ENCODE data around the gene ACTN2.
"Not testable (repeated sequence)": the region's sequence is repeated elsewhere in the genome, so short reads cannot be mapped to it uniquely, and the experiment has no call there.

Gene ACTN2

DNA sequence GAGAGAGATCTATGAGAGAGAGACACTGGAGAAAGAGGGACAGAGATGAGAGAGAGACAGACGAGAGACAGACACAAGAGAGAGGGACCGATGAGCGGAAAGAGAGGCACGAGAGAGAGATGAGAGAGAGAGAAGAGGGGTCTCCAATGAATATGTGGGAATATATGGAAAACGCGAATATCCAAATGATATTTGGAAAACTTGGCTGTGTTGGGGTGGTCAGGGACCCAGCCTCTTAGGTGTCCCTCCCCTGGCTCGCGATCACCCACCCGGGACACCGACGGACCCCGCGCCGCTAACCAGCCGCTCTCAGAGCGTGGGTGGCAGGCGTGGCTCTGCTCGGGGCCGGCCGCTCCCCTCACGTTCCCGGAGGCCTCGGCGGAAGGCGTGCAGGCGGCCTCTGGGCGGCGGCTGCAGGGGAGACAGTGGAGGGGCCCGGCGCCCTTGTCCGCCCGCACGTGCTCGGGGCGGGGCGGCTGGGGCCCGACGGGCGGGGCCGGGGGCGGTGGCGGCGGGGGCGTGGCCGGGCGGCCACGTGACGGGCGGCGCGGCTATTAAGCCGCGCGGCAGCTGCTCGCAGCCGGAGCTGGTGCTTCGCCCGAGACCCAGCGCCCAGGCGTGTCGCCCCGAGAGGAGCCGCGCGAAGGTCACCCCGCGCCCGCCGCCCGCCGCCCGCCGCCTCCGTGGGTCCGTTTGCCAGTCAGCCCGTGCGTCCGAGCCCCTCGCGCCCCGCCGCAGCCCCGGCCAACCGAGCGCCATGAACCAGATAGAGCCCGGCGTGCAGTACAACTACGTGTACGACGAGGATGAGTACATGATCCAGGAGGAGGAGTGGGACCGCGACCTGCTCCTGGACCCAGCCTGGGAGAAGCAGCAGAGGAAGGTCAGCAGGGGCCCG is at the start of gene ACTN2:
TSS of gene ACTN2 (plus strand) at position 583 of the 898 bp plus-strand sequence. CDS start at position 758, 175 bp downstream.
- no peak for DNase-seq

DNA sequence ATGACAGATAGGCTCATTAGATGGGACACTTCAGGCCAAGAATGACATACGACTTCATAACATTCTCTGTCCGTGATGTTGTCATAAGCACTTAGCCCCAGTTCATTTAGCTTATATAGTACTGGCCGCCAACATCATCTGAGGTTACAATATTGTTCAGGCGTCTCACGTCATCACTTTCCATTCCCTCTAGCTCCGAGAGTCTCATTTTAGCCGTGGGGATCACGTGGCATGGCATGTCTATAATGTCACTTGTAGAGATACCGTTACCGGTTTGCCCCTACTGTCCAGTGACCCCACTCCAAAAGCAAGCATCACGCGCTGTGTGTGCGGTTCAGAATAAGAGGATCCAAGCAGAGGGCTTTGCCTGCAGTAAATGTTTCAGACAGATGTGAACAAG is 47.4 kb upstream of the ACTN2 start:
- DNase-seq: no peak

DNA sequence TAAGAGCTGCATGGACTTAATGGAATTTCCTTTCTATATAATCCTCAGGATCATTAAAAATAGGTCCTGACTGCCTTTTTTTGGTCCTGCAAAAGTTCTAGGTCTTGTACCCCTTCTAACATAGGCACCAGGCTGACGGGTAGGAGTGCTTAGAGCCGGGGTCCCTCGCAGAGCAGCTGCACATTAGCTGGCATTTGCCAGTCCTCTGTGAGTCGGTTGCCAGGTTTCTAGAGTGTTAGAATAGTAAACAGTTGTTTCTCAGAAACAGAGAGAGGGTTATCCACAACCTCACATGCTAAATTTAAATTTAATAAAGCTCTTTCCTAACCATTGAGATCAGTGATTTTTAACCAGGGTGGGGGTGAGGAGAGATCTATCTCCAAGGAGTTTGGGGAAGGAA is 46.6 kb upstream of the ACTN2 start:
- no peak for DNase-seq

DNA sequence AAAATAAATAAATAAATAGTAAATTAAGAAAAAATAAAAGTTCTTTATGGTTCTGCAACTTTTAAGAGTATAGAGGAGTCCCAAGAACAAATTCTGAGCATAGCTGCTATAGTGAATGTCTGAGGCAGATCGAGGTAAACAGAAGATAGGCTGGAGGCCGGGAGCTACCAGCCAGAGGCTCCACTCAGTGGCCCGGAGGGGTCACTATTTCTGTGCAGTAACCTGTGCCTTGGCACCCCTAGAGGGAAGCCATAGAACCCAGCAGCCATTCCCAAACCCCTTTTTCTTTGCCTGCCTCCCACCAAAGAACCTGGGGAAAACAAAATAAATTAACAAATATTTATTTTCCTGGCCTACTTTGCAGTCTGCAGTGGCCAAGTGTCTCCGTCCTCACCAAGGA is 43.5 kb upstream of the ACTN2 start:
- no peak for DNase-seq

DNA sequence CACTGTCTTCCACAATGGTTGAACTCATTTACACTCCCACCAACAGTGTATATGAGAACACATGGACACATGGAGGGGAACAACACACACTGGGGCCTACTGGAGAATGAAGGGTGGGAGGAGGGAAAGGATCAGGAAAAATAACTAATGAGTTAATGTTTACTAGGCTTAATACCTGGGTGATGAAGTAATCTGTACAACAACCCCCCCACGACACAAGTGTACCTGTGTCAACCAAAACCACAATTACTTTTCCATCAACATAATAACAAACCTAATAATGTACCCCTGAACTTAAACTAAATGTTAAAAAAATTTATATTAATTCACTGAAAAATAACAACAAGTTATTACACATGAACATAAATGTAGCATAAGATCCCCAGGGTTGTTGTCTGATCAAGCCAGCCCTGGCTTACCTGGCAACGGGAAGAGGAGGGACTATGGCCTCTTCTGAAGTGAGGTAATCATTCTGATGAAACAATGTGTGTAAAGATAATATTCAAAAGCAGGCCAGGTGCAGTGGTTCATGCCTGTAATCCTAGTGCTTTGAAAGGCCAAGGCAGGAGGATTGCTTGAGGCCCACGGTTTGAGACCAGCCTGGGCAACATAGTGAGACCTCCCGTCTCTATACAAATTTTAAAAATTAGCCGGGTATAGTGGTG is 41.2 kb upstream of the ACTN2 start:
- DNase-seq: no peak

DNA sequence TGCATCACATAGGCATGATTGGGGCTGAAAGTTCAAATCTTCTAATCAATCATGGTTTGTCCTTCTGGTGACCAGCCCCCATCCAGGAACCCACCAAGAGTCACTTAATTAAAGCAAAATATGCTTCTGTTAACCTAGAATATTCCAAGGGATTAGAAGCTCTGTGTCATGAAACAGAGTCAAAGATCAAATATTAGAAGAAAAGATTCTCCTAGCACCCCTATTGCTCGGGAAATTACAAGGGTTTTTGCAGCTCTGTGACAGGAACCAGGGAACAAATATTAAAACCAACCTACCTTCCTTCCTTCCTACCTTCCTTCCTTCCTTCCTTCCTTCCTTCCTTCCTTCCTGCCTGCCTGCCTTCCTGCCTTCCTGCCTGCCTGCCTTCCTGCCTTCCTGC is 31.8 kb upstream of the ACTN2 start:
- DNase-seq: no peak

DNA sequence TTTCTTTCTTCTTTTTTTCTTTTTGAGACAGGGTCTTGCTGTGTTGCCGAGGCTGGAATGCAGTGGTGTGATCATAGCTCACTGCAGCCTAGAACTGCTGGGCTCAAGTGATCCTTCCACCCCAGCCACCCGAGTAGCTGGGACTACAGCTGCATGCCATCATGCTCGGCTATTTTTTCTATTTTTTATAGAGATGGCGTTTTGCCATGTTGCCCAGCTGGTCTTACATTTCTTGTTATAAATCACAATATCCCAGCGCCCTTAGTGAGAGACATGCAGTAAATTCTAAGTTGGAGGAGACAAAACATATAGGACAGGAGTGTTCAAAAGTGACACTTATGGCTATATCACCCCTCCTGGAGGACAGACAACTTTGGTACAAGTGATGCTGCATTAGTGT is 31.3 kb upstream of the ACTN2 start:
- DNase-seq: no peak

DNA sequence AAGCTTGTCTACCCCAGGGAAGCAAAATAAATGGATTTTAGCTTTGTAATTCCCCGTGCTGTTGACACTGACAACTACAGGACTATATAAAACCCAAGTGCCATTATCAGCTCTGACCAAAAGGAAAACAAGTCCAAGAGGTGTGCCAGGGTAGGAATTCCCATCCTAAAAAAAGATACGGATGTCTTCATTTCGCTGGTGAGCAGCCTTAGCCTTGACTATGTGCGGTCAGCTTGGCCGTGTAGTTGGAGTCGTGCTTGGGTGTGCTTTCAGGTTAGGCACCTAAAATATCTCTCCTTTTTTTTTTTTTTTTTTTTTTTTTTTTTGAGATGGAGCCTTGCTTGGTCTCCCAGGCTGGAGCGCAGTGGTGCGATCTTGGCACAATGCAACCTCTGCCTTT is 28.9 kb upstream of the ACTN2 start:
- no peak for DNase-seq

DNA sequence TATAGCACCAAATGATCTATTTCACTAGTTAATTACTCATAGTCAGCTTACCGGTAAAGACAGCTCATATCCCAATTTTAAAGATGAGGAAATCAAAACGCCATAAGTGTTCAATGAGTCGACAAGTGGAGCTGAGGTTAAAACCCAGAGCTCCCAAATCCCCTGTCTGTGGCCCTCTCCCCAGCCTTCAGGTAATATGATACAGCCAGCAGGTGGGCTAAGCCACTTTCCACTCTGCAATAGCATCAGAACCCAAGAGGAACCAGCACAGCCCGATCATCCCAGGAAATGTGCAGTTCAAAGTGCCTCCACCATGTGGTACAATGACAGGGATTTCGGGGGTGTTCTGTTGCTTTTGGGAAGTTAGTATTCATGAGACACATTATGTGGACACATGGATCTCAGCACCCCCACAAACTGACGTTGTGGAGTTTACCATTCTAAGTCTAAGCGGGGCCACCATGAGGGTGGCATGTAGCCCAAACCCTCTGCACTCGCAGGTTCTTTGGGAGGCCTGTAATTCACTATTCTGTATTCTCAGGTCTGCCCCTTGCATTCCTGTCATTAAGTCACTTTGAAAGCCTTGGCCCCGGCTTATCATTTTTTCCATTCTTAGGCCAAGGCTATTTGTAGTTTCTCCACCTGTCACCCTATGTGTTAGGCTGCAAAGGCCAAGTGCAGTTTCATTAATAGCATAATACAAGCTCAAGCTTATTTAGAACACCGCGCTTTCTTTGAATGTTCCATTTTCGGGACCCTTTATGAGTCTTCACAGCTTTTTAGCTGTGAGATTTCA is 26.3 kb upstream of the ACTN2 start:
- no peak for DNase-seq

DNA sequence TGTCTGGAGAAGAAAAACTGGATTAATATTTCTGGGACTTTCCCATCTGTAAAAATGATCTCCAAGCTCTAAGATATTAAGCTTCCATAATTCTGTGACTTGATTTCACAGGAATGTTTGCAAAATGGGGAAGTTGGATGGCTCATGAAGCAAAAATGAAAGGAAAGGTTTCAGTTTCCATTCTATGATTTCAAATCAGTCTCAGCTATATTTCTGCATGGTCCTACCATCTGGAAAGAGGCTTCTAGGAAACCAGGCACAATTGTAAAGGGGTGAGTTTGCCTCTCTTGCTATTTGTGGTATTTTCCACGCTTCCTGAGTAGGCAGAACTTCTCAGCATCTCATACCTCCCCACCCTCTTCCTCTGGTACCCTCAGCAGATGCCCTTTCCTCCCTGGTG is 22.4 kb upstream of the ACTN2 start:
- peak; percentile 6 for DNase-seq

DNA sequence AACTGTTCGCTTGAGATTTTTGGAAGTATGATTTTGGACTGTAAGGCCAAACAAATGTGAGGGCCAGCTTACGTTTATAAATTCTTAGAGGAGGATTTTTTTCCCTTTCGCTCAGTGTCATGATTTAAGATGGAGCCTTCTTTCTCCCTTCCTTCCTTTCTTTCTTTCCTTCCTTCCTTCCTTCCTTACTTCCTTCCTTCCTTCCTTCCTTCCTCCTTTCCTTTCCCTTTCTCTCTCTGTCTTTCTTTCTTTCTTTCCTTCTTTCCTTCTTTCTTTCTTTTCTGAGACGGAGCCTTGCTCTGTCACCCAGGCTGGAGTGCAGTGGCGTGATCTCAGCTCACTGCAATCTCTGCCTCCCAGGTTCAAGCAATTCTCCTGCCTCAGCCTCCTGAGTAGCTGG is 17.4 kb upstream of the ACTN2 start:
- not testable (repeated sequence) for DNase-seq

DNA sequence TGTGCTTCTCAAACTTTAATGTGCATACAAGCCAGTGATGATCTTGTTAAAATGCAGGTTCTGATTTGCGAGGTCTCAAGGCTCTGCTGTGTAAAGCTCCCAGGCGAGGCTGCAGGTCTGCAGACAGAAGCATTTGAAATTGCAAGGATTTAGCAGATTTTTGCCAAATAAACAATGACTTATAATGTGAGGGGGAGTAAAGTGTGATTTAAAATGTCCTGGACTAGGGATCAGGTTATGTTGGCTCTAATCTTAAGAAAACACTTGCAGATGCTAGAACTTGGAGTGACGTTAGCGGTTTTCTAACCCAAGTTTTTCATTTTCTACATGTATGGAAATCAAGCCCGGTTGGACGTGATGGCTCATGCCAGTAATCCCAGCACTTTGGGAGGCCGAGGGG is 16.2 kb upstream of the ACTN2 start:
- DNase-seq: no peak

DNA sequence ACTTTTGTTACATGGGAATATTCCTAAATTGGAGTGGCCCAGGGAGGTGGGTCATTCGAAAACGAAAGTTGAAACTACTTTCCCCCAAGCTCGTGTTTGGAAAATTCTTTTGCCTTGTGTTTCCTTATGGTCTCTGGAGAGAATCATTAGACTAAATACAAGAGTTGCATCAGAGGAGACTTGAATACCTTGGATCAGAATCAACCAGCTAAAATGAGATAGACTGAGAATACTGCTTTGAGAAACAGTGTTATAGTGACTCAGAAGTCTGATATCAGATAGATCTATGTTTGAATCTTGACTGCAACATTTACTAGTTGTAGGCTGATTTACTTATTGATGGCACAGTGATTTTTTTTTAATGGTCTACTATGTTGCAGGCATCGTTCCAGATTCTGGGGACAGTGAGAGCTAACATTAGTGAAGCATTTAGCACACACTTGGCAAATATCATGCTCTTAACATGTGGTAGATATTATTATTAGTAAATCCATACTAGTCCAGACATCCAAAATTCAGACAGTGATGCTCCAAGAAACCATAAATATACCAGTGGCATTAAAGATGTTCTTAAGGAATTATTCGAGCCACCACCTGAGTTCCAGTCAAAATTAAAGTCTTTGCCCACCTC is 12.9 kb upstream of the ACTN2 start:
- DNase-seq: peak; percentile 8

DNA sequence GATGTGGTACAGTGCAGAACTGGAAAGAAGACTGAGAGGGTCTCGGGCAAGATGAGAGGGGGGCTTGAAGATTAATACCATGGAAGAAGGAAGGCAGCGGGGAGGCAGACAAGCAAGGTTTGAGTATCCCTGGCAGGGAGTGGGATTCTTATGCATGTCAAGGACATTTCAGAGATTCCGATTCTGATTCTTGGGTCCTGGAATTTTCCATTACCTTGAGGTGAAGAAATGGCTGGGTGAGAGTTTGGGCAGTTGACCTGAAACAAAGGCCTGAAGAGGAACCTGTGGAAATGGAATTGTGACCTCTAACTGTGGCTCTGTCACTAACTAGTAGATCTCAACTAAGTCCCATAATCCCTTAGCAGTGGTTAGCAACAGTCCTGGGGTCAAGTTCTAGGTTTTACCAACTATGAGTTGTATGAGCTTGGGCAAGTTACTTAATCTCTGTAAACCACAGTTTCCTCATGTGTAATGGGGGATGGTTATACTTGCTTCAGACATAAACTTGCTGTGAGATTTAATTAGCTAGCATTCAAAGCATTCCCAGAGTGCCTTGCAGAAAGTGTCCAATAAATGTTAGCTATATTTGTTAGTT is 8.6 kb upstream of the ACTN2 start:
- DNase-seq: peak; percentile 7

DNA sequence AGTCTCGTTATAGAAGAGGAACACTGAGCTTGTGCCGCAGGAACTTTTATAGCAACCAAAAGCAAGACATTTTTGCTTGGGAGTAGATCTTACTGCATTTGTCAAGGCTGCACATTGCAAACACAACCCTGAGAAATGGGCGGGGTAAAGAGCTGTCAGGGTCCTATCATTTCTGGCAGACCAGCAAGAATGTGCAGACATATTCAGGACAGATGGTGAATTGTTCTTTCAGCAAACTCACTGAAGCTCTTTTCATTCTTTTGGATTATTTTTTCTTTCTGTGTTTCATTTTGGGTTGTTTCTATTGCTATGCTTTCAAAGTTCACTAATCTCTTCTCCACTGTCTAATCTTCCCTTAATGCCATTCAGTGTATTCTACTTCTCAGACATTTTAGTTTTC is 5.1 kb upstream of the ACTN2 start:
- DNase-seq: no peak

DNA sequence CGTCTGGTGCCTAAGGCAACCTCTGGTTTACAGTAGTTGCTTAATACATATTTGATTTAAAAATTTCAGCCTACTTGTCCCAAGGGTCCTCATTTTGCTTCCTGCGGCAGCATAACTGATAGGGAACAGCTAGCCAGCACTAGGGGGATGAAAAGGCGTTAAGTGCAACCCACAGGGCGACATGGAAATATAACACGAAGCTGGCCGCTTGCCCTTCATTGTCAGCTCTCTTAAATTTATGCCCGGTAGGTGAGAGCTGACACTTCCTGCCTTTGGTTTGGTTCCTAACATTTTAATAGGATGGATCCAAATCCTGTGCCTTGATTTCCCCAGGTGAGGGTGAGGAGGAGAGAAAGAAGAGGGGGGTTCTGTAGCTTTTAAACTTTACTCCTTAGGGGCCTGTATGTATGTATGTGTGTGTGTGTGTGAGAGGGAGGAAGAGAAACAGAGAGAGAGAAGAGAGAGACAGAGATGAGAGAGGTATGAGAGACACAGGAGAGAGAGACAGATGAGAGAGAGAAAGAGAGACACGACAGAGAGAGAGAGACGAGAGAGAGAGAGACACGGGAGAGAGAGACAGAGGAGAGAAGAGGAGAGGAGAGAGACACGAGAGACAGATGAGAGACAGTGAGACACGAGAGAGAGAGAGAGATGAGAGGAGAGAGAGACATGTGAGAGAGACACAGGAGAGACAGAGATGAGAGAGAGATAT is 938 bp upstream of the ACTN2 start:
- DNase-seq: no peak

DNA sequence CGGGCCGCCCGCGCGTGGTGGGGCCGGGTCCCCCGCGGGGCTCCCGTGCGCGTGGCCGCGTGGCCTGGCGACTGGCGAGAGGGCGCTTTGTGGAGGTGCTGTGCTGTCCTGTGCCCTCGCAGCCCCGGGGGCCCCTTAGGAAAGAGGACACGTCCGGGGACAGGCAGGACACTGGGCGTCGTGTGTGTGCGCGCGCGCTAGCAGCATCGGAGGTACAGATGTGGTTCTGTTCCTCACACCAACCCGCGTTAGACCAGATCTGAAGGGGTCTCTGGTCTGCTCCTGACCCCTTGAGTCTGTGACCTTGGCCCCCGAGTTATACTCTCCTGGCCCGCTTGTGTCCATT is 489 bp downstream of the ACTN2 start:
- no peak for DNase-seq

DNA sequence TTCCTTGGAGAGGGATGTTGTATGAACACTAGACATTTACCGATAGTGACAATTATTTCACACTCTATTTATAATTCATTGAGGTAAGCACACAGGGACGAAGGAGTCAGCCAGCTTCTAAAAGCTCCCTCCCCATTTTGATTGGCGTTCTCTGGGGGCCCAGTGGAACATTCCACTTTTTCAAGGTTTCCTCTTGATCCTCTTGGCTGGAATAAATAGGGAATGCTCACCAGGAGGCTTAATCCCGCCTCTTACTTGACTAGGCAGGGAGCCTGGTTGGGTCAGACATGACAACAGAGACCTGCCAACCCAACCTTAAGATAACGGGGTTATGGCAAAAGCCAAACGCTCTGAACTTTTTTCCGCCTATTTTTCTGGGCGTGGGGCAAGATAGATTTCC is 974 bp downstream of the ACTN2 start:
- DNase-seq: no peak

DNA sequence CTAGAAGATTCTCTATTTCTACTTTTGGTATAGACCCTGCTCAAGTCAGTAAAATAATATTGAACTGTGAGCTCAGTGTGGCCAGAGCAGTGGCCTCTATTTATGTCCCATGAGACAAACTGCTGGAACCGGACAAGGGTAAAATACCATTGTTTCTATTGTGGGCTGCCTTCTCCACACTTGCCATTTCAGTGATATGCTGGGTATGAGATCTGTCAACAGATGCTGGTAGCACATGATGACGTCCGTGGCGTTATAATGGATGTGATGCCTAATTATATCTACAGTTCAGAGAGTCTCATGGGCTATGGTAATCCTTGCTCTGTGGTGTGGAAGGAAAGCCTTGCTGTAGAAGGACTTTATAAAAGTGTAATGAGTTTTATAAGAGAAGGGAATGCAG is 2.4 kb downstream of the ACTN2 start:
- no peak for DNase-seq

DNA sequence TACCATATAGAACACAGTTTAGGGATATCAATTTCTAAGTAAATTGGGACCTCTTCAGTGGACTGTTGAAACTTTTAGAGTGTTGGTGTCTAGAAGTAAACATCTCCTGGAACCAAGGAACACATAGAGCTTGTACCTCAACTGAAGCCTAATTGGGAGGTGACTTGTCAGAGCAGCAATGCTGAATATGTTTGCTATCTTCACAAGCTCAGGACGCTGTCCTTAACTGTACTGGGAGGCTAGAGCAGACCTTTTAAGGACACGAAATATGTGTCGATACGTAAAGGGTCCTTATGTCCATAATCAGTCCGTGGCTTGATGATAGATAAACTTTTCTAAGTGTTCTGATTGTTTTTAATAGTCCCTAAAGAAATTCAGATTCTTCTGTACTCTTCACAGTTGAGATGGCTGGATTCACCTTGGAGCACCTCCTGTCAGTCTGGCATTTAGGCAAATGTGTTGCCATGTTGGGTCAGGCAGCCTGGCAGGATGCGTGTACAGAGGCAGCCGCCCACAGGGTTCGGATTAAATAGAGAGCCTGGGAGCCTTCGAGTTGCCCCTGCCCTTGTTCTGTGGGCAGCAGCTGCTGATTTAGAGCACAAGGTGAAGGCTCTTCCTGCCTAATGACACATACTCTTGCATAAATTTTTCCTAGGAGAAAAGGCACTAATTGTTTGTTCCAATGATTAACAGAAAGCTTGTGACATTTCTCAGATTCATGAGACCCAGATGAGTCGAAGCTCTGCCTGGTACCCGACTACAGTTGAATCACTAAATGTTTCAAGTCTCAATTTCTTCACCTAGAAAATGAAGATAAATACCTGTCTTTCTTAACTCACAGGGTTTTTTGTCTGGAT is 3.6 kb downstream of the ACTN2 start:
- DNase-seq: no peak

DNA sequence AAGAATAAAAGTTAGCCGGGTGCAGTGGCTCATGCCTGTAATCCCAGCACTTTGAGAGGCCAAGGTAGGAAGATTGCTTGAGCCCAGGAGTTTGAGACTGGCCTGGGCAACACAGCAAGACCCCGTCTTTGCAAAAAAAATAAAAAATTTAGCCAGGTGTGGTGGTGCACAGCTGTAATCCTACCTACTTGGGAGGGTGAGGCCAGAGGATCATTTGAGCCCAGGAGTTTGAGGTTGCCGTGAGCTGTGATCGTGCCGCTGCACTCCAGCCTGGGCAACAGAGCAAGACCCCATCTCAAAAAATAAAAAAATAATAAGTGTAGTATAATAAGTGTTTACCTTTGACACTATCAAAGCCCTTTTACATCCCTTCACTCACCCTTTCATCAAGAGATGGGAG is 5.0 kb downstream of the ACTN2 start:
- no peak for DNase-seq

Data from NCI-H226 (cell line).